A549 (cell line): ENCODE data around the gene ZFPM1.

Source experiments
- RCOR1 ChIP-seq: fragments of 150-350 bp; IDR thresholded peaks from 2 replicates; pipeline ENCODE4 v1.6.1; 2014; ENCODE audit warnings: antibody characterized with exemption, low read length, low read depth
- REST ChIP-seq: fragments of 200-600 bp; sonication (generic); IDR thresholded peaks from 2 replicates; pipeline ENCODE4 v1.6.1; 2016; ENCODE audit warnings: antibody characterized with exemption, mild to moderate bottlenecking, moderate library complexity

GRCh38 chr16:88558457-88559442 is 105.7 kb downstream of the ZFPM1 start:
- TF ChIP-seq RCOR1 (no peak), REST (no peak)
